Suprapubic skin (tissue), 4 donors: ENCODE measurements around the gene RNF26. TPM values are rescaled to one million over a fixed set of nuclear protein-coding genes. Genes with fewer than 3 reads are reported as not detected.

ENCODE experiments used
- DNase-seq, 2 donors: peaks; one replicate each; pipeline ENCODE4 v3.0.0-alpha.2; 2019; ENCODE audit warnings: low spot score in 2 of 2
- H3K27ac ChIP-seq: fragments of 200-600 bp; sonication (generic); one replicate; pipeline ENCODE4 v1.5.1; 2019
- H3K27me3 ChIP-seq: fragments of 200-600 bp; sonication (generic); one replicate; pipeline ENCODE4 v1.5.1; 2019
- H3K36me3 ChIP-seq: fragments of 200-600 bp; sonication (generic); one replicate; pipeline ENCODE4 v1.5.1; 2019
- H3K4me1 ChIP-seq: fragments of 200-600 bp; sonication (generic); one replicate; pipeline ENCODE4 v1.5.1; 2019
- H3K4me3 ChIP-seq: fragments of 200-600 bp; sonication (generic); one replicate; pipeline ENCODE4 v1.5.1; 2019; ENCODE audit warnings: mild to moderate bottlenecking
- H3K9me3 ChIP-seq: fragments of 200-600 bp; sonication (generic); one replicate; pipeline ENCODE4 v1.5.1; 2019
- CTCF ChIP-seq, 2 donors: fragments of 200-600 bp in 1 of 2; fragments of 450-650 bp in 1 of 2; sonication (generic) in 1 of 2; IDR thresholded peaks; one replicate each; pipeline ENCODE4 v1.5.1; 2016 to 2019; ENCODE audit warnings: antibody characterized with exemption in 2 of 2, mild to moderate bottlenecking in 1 of 2, moderate library complexity in 1 of 2
- EP300 ChIP-seq: sonication (generic); formaldehyde crosslinking; IDR thresholded peaks from one replicate; pipeline ENCODE4 v1.6.1; 2017; ENCODE audit warnings: antibody characterized with exemption
- POLR2A ChIP-seq, 2 donors: fragments of 450-650 bp; IDR thresholded peaks; one replicate each; pipeline ENCODE4 v1.6.1; 2017; ENCODE audit warnings: antibody characterized with exemption in 2 of 2, mild to moderate bottlenecking in 2 of 2, moderate library complexity in 2 of 2
- POLR2AphosphoS5 ChIP-seq, 3 donors: sonication (generic); formaldehyde crosslinking; IDR thresholded peaks; one replicate each; pipeline ENCODE4 v1.6.1; 2017; ENCODE audit warnings: antibody characterized with exemption in 3 of 3
- WGBS: methylation state at CpG from one replicate; pipeline ENCODE4 v1.1.5; 2018; 5-methylcytosine and 5-hydroxymethylcytosine counted together
- total RNA-seq, 4 donors: library from RNA; depleted of rRNA; stranded (reverse); fragments of >200 nt; gene quantifications; one replicate each; pipeline ENCODE4 v1.1.0, GENCODE V29; 2016

Gene RNF26
- total RNA-seq, 4 donors from 2014 or later: 13.3 to 21.4 (median 15.4) TPM

- Histone ChIP-seq H3K27ac (no peak overlapping the region), H3K4me3 (no peak overlapping the region), H3K36me3 (peaks cover 46% of the 10 kb centered on the region), H3K27me3 (no peaks in the 10 kb centered on the region), H3K4me1 (no peaks in the 10 kb centered on the region), H3K9me3 (peaks cover 9% of the 10 kb centered on the region)
- TF ChIP-seq POLR2A (IDR thresholded peaks at IDR 0.05) (no peak), POLR2AphosphoS5 (IDR thresholded peaks at IDR 0.05) (no peak), EP300 (no peak), CTCF (IDR thresholded peaks at IDR 0.05) (no peak)
- no peak for DNase-seq
- 64% methylated on average over 3 of the region's 3 CpGs for WGBS
Measured at GRCh38 chr11:119295178-119295577, 39.1 kb upstream of the RNF26 start.

GRCh38 chr11:119297938-119298337, 36.4 kb upstream of the RNF26 start:
- H3K36me3 ChIP-seq: peaks cover 44% of the 10 kb centered on the region
- H3K4me1 ChIP-seq: no peaks in the 10 kb centered on the region
- TF ChIP-seq POLR2AphosphoS5 (IDR thresholded peaks at IDR 0.05) (no peak), EP300 (no peak), POLR2A (IDR thresholded peaks at IDR 0.05) (no peak), CTCF (IDR thresholded peaks at IDR 0.05) (no peak)
- 47% methylated on average over 3 of the region's 3 CpGs for WGBS
- H3K4me3 ChIP-seq: no peak overlapping the region
- no peaks in the 10 kb centered on the region for H3K27me3 ChIP-seq
- no peak overlapping the region for H3K27ac ChIP-seq
- H3K9me3 ChIP-seq: no peaks in the 10 kb centered on the region
- no peak for DNase-seq

GRCh38 chr11:119298726-119299125, 35.6 kb upstream of the RNF26 start:
- TF ChIP-seq EP300 (no peak), POLR2A (IDR thresholded peaks at IDR 0.05) (no peak), POLR2AphosphoS5 (IDR thresholded peaks at IDR 0.05) (no peak), CTCF (IDR thresholded peaks at IDR 0.05) (no peak)
- Histone ChIP-seq H3K9me3 (no peaks in the 10 kb centered on the region), H3K4me1 (no peaks in the 10 kb centered on the region), H3K4me3 (no peak overlapping the region), H3K27ac (no peak overlapping the region), H3K36me3 (peaks cover 52% of the 10 kb centered on the region), H3K27me3 (no peaks in the 10 kb centered on the region)
- DNase-seq: no peak
- WGBS: 57% methylated on average over 2 of the region's 2 CpGs

- Histone ChIP-seq H3K36me3 (peaks cover 59% of the 10 kb centered on the region), H3K27me3 (no peaks in the 10 kb centered on the region), H3K9me3 (no peaks in the 10 kb centered on the region), H3K4me1 (no peaks in the 10 kb centered on the region), H3K4me3 (no peak overlapping the region), H3K27ac (no peak overlapping the region)
- TF ChIP-seq POLR2A (IDR thresholded peaks at IDR 0.05): no peak
- TF ChIP-seq POLR2AphosphoS5 (IDR thresholded peaks at IDR 0.05): no peak
- WGBS: 93% methylated on average over 9 of the region's 9 CpGs
- no peak for DNase-seq
Measured at GRCh38 chr11:119299416-119299815, 34.9 kb upstream of the RNF26 start.

GRCh38 chr11:119300198-119300964, 33.9 kb upstream of the RNF26 start:
- Histone ChIP-seq H3K4me1 (no peaks in the 10 kb centered on the region), H3K36me3 (peaks cover 60% of the 10 kb centered on the region), H3K27ac (no peak overlapping the region), H3K4me3 (no peak overlapping the region), H3K27me3 (no peaks in the 10 kb centered on the region), H3K9me3 (no peaks in the 10 kb centered on the region)
- no peak for DNase-seq
- WGBS: 93% methylated on average over 3 of the region's 3 CpGs
- TF ChIP-seq POLR2A (IDR thresholded peaks at IDR 0.05) (no peak), POLR2AphosphoS5 (IDR thresholded peaks at IDR 0.05) (no peak), EP300 (no peak), CTCF (IDR thresholded peaks at IDR 0.05) (no peak)
